Vagina (tissue), 2 donors: ENCODE results near the gene ST8SIA2. TPM values are rescaled to one million over a fixed set of nuclear protein-coding genes. Genes with fewer than 3 reads are reported as not detected.

ENCODE experiments used
- DNase-seq, 2 donors: peaks; one replicate each; pipeline ENCODE4 v3.0.0-alpha.2; 2017; ENCODE audit errors: extremely low spot score in 2 of 2
- H3K27ac ChIP-seq: fragments of 200-600 bp; sonication (generic); one replicate; pipeline ENCODE4 v1.5.1; 2019
- H3K27me3 ChIP-seq: fragments of 200-600 bp; sonication (generic); one replicate; pipeline ENCODE4 v1.5.1; 2019
- H3K36me3 ChIP-seq, 2 donors: fragments of 200-600 bp; sonication (generic); one replicate each; pipeline ENCODE4 v1.5.1; 2017 to 2019
- H3K4me1 ChIP-seq: fragments of 200-600 bp; sonication (generic); one replicate; pipeline ENCODE4 v1.5.1; 2019
- H3K4me3 ChIP-seq, 2 donors: fragments of 200-600 bp; sonication (generic); 1 replicate in 1 of 2; 2 replicates in 1 of 2; pipeline ENCODE4 v1.5.1; 2016 to 2019
- H3K9me3 ChIP-seq: fragments of 200-600 bp; sonication (generic); one replicate; pipeline ENCODE4 v1.5.1; 2019
- POLR2A ChIP-seq, 2 donors: fragments of 450-650 bp; IDR thresholded peaks; one replicate each; pipeline ENCODE4 v1.6.1; 2017; ENCODE audit warnings: antibody characterized with exemption in 2 of 2, mild to moderate bottlenecking in 2 of 2, moderate library complexity in 2 of 2
- POLR2AphosphoS5 ChIP-seq, 2 donors: sonication (generic); formaldehyde crosslinking; IDR thresholded peaks; one replicate each; pipeline ENCODE4 v1.9.0; 2017; ENCODE audit warnings: antibody characterized with exemption in 2 of 2, mild to moderate bottlenecking in 2 of 2, low read depth in 1 of 2; ENCODE audit not compliant: insufficient read depth in 1 of 2
- intact Hi-C: fragments of 100-400 bp; cut with DNase I; formaldehyde crosslinking; loops from one replicate; pipeline ENCODE4 v1.15.1; 2023
- total RNA-seq: library from RNA; depleted of rRNA; stranded (reverse); fragments of >200 nt; gene quantifications from one replicate; pipeline ENCODE4 v1.2.3, GENCODE V29; 2016
- TF ChIP-seq, protein P1 (sequence below), 3 experiments: fragments of 450-650 bp in 2 of 3; fragments of 200-600 bp in 1 of 3; sonication (generic) in 1 of 3; IDR thresholded peaks; one replicate each; pipeline ENCODE4 v1.5.1; 2017 to 2019; ENCODE audit warnings: antibody characterized with exemption in 3 of 3, mild to moderate bottlenecking in 2 of 3, moderate library complexity in 2 of 3

The ST8SIA2 gene
- total RNA-seq, 1 donor from 2014 or later, result not detected

GRCh38 chr15:92385096-92385495 lies 8.6 kb upstream of the ST8SIA2 start:
- Histone ChIP-seq H3K27me3 (no peaks in the 10 kb centered on the region), H3K9me3 (no peaks in the 10 kb centered on the region), H3K36me3 (no peaks in the 10 kb centered on the region), H3K4me1 (no peaks in the 10 kb centered on the region), H3K27ac (no peak overlapping the region), H3K4me3 (no peak overlapping the region)
- TF ChIP-seq POLR2AphosphoS5 (IDR thresholded peaks at IDR 0.05; ENCODE audit: insufficient read depth in 1 of 2, low read depth in 1 of 2) (no peak), POLR2A (IDR thresholded peaks at IDR 0.05) (no peak)
- TF ChIP-seq, protein P1, sequence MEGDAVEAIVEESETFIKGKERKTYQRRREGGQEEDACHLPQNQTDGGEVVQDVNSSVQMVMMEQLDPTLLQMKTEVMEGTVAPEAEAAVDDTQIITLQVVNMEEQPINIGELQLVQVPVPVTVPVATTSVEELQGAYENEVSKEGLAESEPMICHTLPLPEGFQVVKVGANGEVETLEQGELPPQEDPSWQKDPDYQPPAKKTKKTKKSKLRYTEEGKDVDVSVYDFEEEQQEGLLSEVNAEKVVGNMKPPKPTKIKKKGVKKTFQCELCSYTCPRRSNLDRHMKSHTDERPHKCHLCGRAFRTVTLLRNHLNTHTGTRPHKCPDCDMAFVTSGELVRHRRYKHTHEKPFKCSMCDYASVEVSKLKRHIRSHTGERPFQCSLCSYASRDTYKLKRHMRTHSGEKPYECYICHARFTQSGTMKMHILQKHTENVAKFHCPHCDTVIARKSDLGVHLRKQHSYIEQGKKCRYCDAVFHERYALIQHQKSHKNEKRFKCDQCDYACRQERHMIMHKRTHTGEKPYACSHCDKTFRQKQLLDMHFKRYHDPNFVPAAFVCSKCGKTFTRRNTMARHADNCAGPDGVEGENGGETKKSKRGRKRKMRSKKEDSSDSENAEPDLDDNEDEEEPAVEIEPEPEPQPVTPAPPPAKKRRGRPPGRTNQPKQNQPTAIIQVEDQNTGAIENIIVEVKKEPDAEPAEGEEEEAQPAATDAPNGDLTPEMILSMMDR (IDR thresholded peaks at IDR 0.05), result no peak
- DNase-seq, result no peak
- intact Hi-C loops, result no loop called here

- H3K9me3 ChIP-seq, result no peaks in the 10 kb centered on the region
- DNase-seq, result no peak
- H3K27me3 ChIP-seq, result no peaks in the 10 kb centered on the region
- intact Hi-C loops, result no loop called here
- peaks cover 9% of the 10 kb centered on the region for H3K4me1 ChIP-seq
- no peak overlapping the region for H3K4me3 ChIP-seq
- no peak overlapping the region for H3K27ac ChIP-seq
- no peak for TF ChIP-seq POLR2AphosphoS5 (IDR thresholded peaks at IDR 0.05; ENCODE audit: insufficient read depth in 1 of 2, low read depth in 1 of 2)
- TF ChIP-seq POLR2A (IDR thresholded peaks at IDR 0.05), result no peak
- TF ChIP-seq, protein P1 (IDR thresholded peaks at IDR 0.05), result no peak
- no peaks in the 10 kb centered on the region for H3K36me3 ChIP-seq
These were observed 2.0 kb upstream of the ST8SIA2 start for GRCh38 chr15:92391640-92392039.

- DNase-seq, result no peak
- Histone ChIP-seq H3K27me3 (no peaks in the 10 kb centered on the region), H3K27ac (no peak overlapping the region), H3K4me3 (no peak overlapping the region), H3K36me3 (no peaks in the 10 kb centered on the region), H3K9me3 (no peaks in the 10 kb centered on the region), H3K4me1 (peaks cover 9% of the 10 kb centered on the region)
- intact Hi-C loops, result no loop called here
- TF ChIP-seq POLR2AphosphoS5 (IDR thresholded peaks at IDR 0.05; ENCODE audit: insufficient read depth in 1 of 2, low read depth in 1 of 2) (no peak), POLR2A (IDR thresholded peaks at IDR 0.05) (no peak)
- TF ChIP-seq, protein P1 (IDR thresholded peaks at IDR 0.05), result no peak
These were observed 1.2 kb upstream of the ST8SIA2 start for GRCh38 chr15:92392462-92392861.

DNA sequence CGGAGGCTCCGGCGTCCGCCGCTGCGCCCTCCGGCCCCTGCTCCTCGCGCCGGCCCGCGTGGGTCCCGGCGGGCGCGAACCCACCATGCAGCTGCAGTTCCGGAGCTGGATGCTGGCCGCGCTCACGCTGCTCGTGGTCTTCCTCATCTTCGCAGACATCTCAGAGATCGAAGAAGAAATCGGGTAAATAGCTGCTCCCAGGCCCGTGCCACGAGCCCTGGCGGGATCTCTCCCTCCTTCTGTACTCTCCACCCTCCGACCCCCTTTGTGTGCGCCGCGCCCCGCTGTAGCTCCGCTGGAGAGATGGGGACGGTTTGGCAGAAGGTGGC lies 263 bp downstream of the ST8SIA2 start:
- Histone ChIP-seq H3K4me3 (peak overlapping the region; percentile 10 to 22), H3K4me1 (peaks cover 9% of the 10 kb centered on the region), H3K27ac (no peak overlapping the region), H3K36me3 (no peaks in the 10 kb centered on the region), H3K9me3 (no peaks in the 10 kb centered on the region), H3K27me3 (no peaks in the 10 kb centered on the region)
- intact Hi-C loops, result no loop called here
- DNase-seq, result no peak
- TF ChIP-seq POLR2AphosphoS5 (IDR thresholded peaks at IDR 0.05; ENCODE audit: insufficient read depth in 1 of 2, low read depth in 1 of 2), result no peak
- TF ChIP-seq POLR2A (IDR thresholded peaks at IDR 0.05), result no peak
- TF ChIP-seq, protein P1 (IDR thresholded peaks at IDR 0.05), result no peak

GRCh38 chr15:92394309-92395097 lies 822 bp downstream of the ST8SIA2 start:
- peak overlapping the region; percentile 10 to 22 for H3K4me3 ChIP-seq
- no peaks in the 10 kb centered on the region for H3K9me3 ChIP-seq
- H3K36me3 ChIP-seq, result no peaks in the 10 kb centered on the region
- no peak for DNase-seq
- intact Hi-C loops, result no loop called here
- H3K27me3 ChIP-seq, result no peaks in the 10 kb centered on the region
- no peak overlapping the region for H3K27ac ChIP-seq
- H3K4me1 ChIP-seq, result peaks cover 9% of the 10 kb centered on the region
- TF ChIP-seq POLR2A (IDR thresholded peaks at IDR 0.05) (no peak), POLR2AphosphoS5 (IDR thresholded peaks at IDR 0.05; ENCODE audit: insufficient read depth in 1 of 2, low read depth in 1 of 2) (no peak)
- TF ChIP-seq, protein P1 (IDR thresholded peaks at IDR 0.05), result no peak
